ENCODE measurements around the gene BRK1.

- TF ChIP-seq CTCF (IDR thresholded peaks at IDR 0.05; ENCODE audit: insufficient read depth, low read depth, low read length) (no peak), EZH2 (IDR thresholded peaks at IDR 0.05; ENCODE audit: insufficient read depth, low read length) (no peak)
Measured at GRCh38 chr3:10115326-10116137, at the start of gene BRK1.
